OCI-LY7 (cell line): ENCODE measurements around the gene KCNQ1OT1. TPM values are rescaled to one million over a fixed set of nuclear protein-coding genes. Genes with fewer than 3 reads are reported as not detected.

Source experiments
- BruUV-seq: library from RNA; stranded (reverse); fragments of 400-500 nt; replicated peaks from 2 replicates; lab custom pipeline; 2021; lab: Mats Ljungman, UMichigan
- CTCF ChIA-PET: fragments of 300-600 bp; sonication (Branson Sonifier 250); formaldehyde crosslinking; loops from one replicate; lab custom pipeline; 2022; ENCODE audit warnings: antibody characterized with exemption; ENCODE audit not compliant: unreplicated experiment; lab: Charles Lee
- POLR2A ChIA-PET: fragments of 300-600 bp; sonication (Branson Sonifier 250); formaldehyde crosslinking; loops from one replicate; lab custom pipeline; 2022; ENCODE audit warnings: antibody characterized with exemption; lab: Charles Lee
- DNase-seq: peaks from one replicate; pipeline ENCODE4 v3.0.0-alpha.2; 2015; ENCODE audit warnings: low spot score
- H2AFZ ChIP-seq: fragments of 200-600 bp; sonication (generic), shearing (Covaris generic); 2 replicates; pipeline ENCODE4 v1.6.1; 2014; ENCODE audit warnings: mild to moderate bottlenecking, antibody characterized with exemption, low read length, moderate library complexity
- H3K27ac ChIP-seq: fragments of 200-600 bp; sonication (generic); 2 replicates; pipeline ENCODE4 v1.5.1; 2014; ENCODE audit warnings: mixed run types, low read depth, mild to moderate bottlenecking, moderate library complexity, low read length, inconsistent platforms; ENCODE audit not compliant: poor library complexity, severe bottlenecking
- H3K36me3 ChIP-seq: fragments of 200-600 bp; sonication (generic); 2 replicates; pipeline ENCODE4 v1.6.1; 2014; ENCODE audit warnings: mild to moderate bottlenecking, antibody characterized with exemption, low read length, moderate library complexity, mixed read lengths; ENCODE audit not compliant: insufficient read depth
- H3K4me1 ChIP-seq: fragments of 200-600 bp; sonication (generic); 2 replicates; pipeline ENCODE4 v1.5.1; 2014; ENCODE audit warnings: mild to moderate bottlenecking, low read length; ENCODE audit not compliant: insufficient read depth, poor library complexity, severe bottlenecking
- H3K4me2 ChIP-seq: fragments of 200-600 bp; sonication (generic); 2 replicates; pipeline ENCODE4 v1.6.1; 2014; ENCODE audit warnings: mild to moderate bottlenecking, low read length
- H3K4me3 ChIP-seq: fragments of 200-600 bp; sonication (generic); 2 replicates; pipeline ENCODE4 v1.5.1; 2014; ENCODE audit warnings: mild to moderate bottlenecking, low read depth, low read length; ENCODE audit not compliant: poor library complexity, severe bottlenecking
- H3K79me2 ChIP-seq: fragments of 200-600 bp; sonication (generic); 2 replicates; pipeline ENCODE4 v1.6.1; 2016; ENCODE audit warnings: low read depth, mild to moderate bottlenecking, low read length, moderate library complexity, mixed read lengths; ENCODE audit not compliant: insufficient read depth
- H3K9me2 ChIP-seq: fragments of 200-600 bp; sonication (generic); 2 replicates; pipeline ENCODE4 v1.6.1; 2016; ENCODE audit warnings: mild to moderate bottlenecking, low read length, mixed read lengths; ENCODE audit not compliant: insufficient read depth
- H3K9me3 ChIP-seq: fragments of 200-600 bp; sonication (generic); 2 replicates; pipeline ENCODE4 v1.6.1; 2014; ENCODE audit warnings: mild to moderate bottlenecking, mixed run types, low read length, mixed read lengths
- H4K20me1 ChIP-seq: fragments of 200-600 bp; sonication (generic); 2 replicates; pipeline ENCODE4 v1.6.1; 2014; ENCODE audit warnings: mild to moderate bottlenecking, antibody characterized with exemption, low read length, moderate library complexity, mixed read lengths; ENCODE audit not compliant: insufficient read depth
- EZH2phosphoT487 ChIP-seq: fragments of 200-600 bp; sonication (generic); IDR thresholded peaks from 2 replicates; pipeline ENCODE4 v1.6.1; 2018; ENCODE audit warnings: low read depth, borderline replicate concordance, mild to moderate bottlenecking, mixed run types, antibody characterized with exemption, low read length, moderate library complexity, mixed read lengths
- intact Hi-C: fragments of 100-400 bp; cut with micrococcal nuclease; formaldehyde crosslinking; loops from one replicate; pipeline ENCODE4 v1.10.0; 2022; ENCODE audit not compliant: unreplicated experiment
- total RNA-seq, 2 experiments: library from RNA; depleted of rRNA in 1 of 2; stranded (reverse); fragments of >200 nt in 1 of 2; shearing (Covaris generic) in 1 of 2; gene quantifications; 2 replicates each; pipeline ENCODE4 v1.2.3, GENCODE V29; 2014 to 2022
- TF ChIP-seq, protein P1 (sequence below): fragments of 200-600 bp; sonication (generic); conservative IDR thresholded peaks from 2 replicates; pipeline ENCODE4 v1.5.1; 2014; ENCODE audit warnings: mild to moderate bottlenecking, antibody characterized with exemption, low read length, moderate library complexity, mixed read lengths

KCNQ1OT1 gene
- total RNA-seq, 2 experiments from 2014 or later, result 2.9 to 3.4 TPM

- CTCF ChIA-PET, result no interaction called here
- POLR2A ChIA-PET, result no interaction called here
- no peaks in the 10 kb centered on the region for H3K36me3 ChIP-seq
- H3K4me2 ChIP-seq, result no peak overlapping the region
- no peaks in the 10 kb centered on the region for H3K9me2 ChIP-seq
- intact Hi-C loops, result no loop called here
- no peak overlapping the region for H3K27ac ChIP-seq
- no peak overlapping the region for H2AFZ ChIP-seq
- no peaks in the 10 kb centered on the region for H4K20me1 ChIP-seq
- DNase-seq, result no peak
- no peaks in the 10 kb centered on the region for H3K79me2 ChIP-seq
- no peak for TF ChIP-seq EZH2phosphoT487
- TF ChIP-seq, protein P1, sequence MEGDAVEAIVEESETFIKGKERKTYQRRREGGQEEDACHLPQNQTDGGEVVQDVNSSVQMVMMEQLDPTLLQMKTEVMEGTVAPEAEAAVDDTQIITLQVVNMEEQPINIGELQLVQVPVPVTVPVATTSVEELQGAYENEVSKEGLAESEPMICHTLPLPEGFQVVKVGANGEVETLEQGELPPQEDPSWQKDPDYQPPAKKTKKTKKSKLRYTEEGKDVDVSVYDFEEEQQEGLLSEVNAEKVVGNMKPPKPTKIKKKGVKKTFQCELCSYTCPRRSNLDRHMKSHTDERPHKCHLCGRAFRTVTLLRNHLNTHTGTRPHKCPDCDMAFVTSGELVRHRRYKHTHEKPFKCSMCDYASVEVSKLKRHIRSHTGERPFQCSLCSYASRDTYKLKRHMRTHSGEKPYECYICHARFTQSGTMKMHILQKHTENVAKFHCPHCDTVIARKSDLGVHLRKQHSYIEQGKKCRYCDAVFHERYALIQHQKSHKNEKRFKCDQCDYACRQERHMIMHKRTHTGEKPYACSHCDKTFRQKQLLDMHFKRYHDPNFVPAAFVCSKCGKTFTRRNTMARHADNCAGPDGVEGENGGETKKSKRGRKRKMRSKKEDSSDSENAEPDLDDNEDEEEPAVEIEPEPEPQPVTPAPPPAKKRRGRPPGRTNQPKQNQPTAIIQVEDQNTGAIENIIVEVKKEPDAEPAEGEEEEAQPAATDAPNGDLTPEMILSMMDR, result no peak
- no peaks in the 10 kb centered on the region for H3K4me1 ChIP-seq
- no peak overlapping the region for H3K4me3 ChIP-seq
- no peaks in the 10 kb centered on the region for H3K9me3 ChIP-seq
- BruUV-seq, result no TSS peak
These were observed 134.2 kb downstream of the KCNQ1OT1 start for GRCh38 chr11:2565447-2566222.

GRCh38 chr11:2564588-2565425, 135.0 kb downstream of the KCNQ1OT1 start:
- Histone ChIP-seq H4K20me1 (no peaks in the 10 kb centered on the region), H3K27ac (no peak overlapping the region), H3K9me3 (no peaks in the 10 kb centered on the region), H3K79me2 (no peaks in the 10 kb centered on the region), H2AFZ (no peak overlapping the region), H3K9me2 (no peaks in the 10 kb centered on the region), H3K36me3 (no peaks in the 10 kb centered on the region), H3K4me2 (no peak overlapping the region), H3K4me1 (no peaks in the 10 kb centered on the region), H3K4me3 (no peak overlapping the region)
- TF ChIP-seq, protein P1, result no peak
- no peak for TF ChIP-seq EZH2phosphoT487
- no TSS peak for BruUV-seq
- CTCF ChIA-PET, result no interaction called here
- intact Hi-C loops, result no loop called here
- no peak for DNase-seq
- POLR2A ChIA-PET, result no interaction called here
